OCI-LY7 (cell line): Measurements from ENCODE around the gene NPIPB9. TPM values are rescaled to one million over a fixed set of nuclear protein-coding genes. Genes with fewer than 3 reads are reported as not detected.
"Not testable (repeated sequence)": the region's sequence is repeated elsewhere in the genome, so short reads cannot be mapped to it uniquely, and the experiment has no call there.

ENCODE experiments used
- BruUV-seq: library from RNA; stranded (reverse); fragments of 400-500 nt; replicated peaks from 2 replicates; lab custom pipeline; 2021; lab: Mats Ljungman, UMichigan
- CTCF ChIA-PET: fragments of 300-600 bp; sonication (Branson Sonifier 250); formaldehyde crosslinking; loops from one replicate; lab custom pipeline; 2022; ENCODE audit warnings: antibody characterized with exemption; ENCODE audit not compliant: unreplicated experiment; lab: Charles Lee
- POLR2A ChIA-PET: fragments of 300-600 bp; sonication (Branson Sonifier 250); formaldehyde crosslinking; loops from one replicate; lab custom pipeline; 2022; ENCODE audit warnings: antibody characterized with exemption; lab: Charles Lee
- DNase-seq: peaks from one replicate; pipeline ENCODE4 v3.0.0-alpha.2; 2015; ENCODE audit warnings: low spot score
- H2AFZ ChIP-seq: fragments of 200-600 bp; sonication (generic), shearing (Covaris generic); 2 replicates; pipeline ENCODE4 v1.6.1; 2014; ENCODE audit warnings: mild to moderate bottlenecking, antibody characterized with exemption, low read length, moderate library complexity
- H3K27ac ChIP-seq: fragments of 200-600 bp; sonication (generic); 2 replicates; pipeline ENCODE4 v1.5.1; 2014; ENCODE audit warnings: mixed run types, low read depth, mild to moderate bottlenecking, moderate library complexity, low read length, inconsistent platforms; ENCODE audit not compliant: poor library complexity, severe bottlenecking
- H3K36me3 ChIP-seq: fragments of 200-600 bp; sonication (generic); 2 replicates; pipeline ENCODE4 v1.6.1; 2014; ENCODE audit warnings: mild to moderate bottlenecking, antibody characterized with exemption, low read length, moderate library complexity, mixed read lengths; ENCODE audit not compliant: insufficient read depth
- H3K4me1 ChIP-seq: fragments of 200-600 bp; sonication (generic); 2 replicates; pipeline ENCODE4 v1.5.1; 2014; ENCODE audit warnings: mild to moderate bottlenecking, low read length; ENCODE audit not compliant: insufficient read depth, poor library complexity, severe bottlenecking
- H3K4me2 ChIP-seq: fragments of 200-600 bp; sonication (generic); 2 replicates; pipeline ENCODE4 v1.6.1; 2014; ENCODE audit warnings: mild to moderate bottlenecking, low read length
- H3K4me3 ChIP-seq: fragments of 200-600 bp; sonication (generic); 2 replicates; pipeline ENCODE4 v1.5.1; 2014; ENCODE audit warnings: mild to moderate bottlenecking, low read depth, low read length; ENCODE audit not compliant: poor library complexity, severe bottlenecking
- H3K79me2 ChIP-seq: fragments of 200-600 bp; sonication (generic); 2 replicates; pipeline ENCODE4 v1.6.1; 2016; ENCODE audit warnings: low read depth, mild to moderate bottlenecking, low read length, moderate library complexity, mixed read lengths; ENCODE audit not compliant: insufficient read depth
- H3K9me2 ChIP-seq: fragments of 200-600 bp; sonication (generic); 2 replicates; pipeline ENCODE4 v1.6.1; 2016; ENCODE audit warnings: mild to moderate bottlenecking, low read length, mixed read lengths; ENCODE audit not compliant: insufficient read depth
- H3K9me3 ChIP-seq: fragments of 200-600 bp; sonication (generic); 2 replicates; pipeline ENCODE4 v1.6.1; 2014; ENCODE audit warnings: mild to moderate bottlenecking, mixed run types, low read length, mixed read lengths
- H4K20me1 ChIP-seq: fragments of 200-600 bp; sonication (generic); 2 replicates; pipeline ENCODE4 v1.6.1; 2014; ENCODE audit warnings: mild to moderate bottlenecking, antibody characterized with exemption, low read length, moderate library complexity, mixed read lengths; ENCODE audit not compliant: insufficient read depth
- CTCF ChIP-seq: fragments of 200-600 bp; sonication (generic); conservative IDR thresholded peaks from 2 replicates; pipeline ENCODE4 v1.5.1; 2014; ENCODE audit warnings: mild to moderate bottlenecking, antibody characterized with exemption, low read length, moderate library complexity, mixed read lengths
- EZH2phosphoT487 ChIP-seq: fragments of 200-600 bp; sonication (generic); IDR thresholded peaks from 2 replicates; pipeline ENCODE4 v1.6.1; 2018; ENCODE audit warnings: low read depth, borderline replicate concordance, mild to moderate bottlenecking, mixed run types, antibody characterized with exemption, low read length, moderate library complexity, mixed read lengths
- intact Hi-C: fragments of 100-400 bp; cut with micrococcal nuclease; formaldehyde crosslinking; loops from one replicate; pipeline ENCODE4 v1.10.0; 2022; ENCODE audit not compliant: unreplicated experiment
- microRNA-seq: library from miRNA; unstranded; fragments of <30 nt; microRNA quantifications from one replicate; pipeline ENCODE4 v1.2.0, GENCODE V29; 2022; ENCODE audit warnings: borderline replicate concordance
- small RNA-seq: library from RNA; depleted of rRNA; stranded (forward); fragments of <200 nt; gene quantifications from one replicate; pipeline ENCODE3, GENCODE V24; 2014
- total RNA-seq, 2 experiments: library from RNA; depleted of rRNA in 1 of 2; stranded (reverse); fragments of >200 nt in 1 of 2; shearing (Covaris generic) in 1 of 2; gene quantifications; 2 replicates each; pipeline ENCODE4 v1.2.3, GENCODE V29; 2014 to 2022

NPIPB9 gene
- total RNA-seq, 2 experiments from 2014 or later, result 2.9 to 7.1 TPM

- no TSS peak for BruUV-seq
- Histone ChIP-seq H3K9me3 (no peaks in the 10 kb centered on the region), H4K20me1 (peaks cover 7% of the 10 kb centered on the region; the same call in 1 of the 2 replicates), H3K4me2 (no peak overlapping the region), H3K79me2 (peaks cover 25% of the 10 kb centered on the region), H2AFZ (no peak overlapping the region), H3K27ac (no peak overlapping the region), H3K4me3 (no peak overlapping the region), H3K9me2 (no peaks in the 10 kb centered on the region), H3K36me3 (peaks cover 22% of the 10 kb centered on the region), H3K4me1 (peaks cover 15% of the 10 kb centered on the region)
- no peak for DNase-seq
- CTCF ChIA-PET, result interaction anchor here (0.7 kb wide), 1 partner anchor 47 kb away, joined by 3 read pairs; no protein-coding TSS in a partner anchor
- TF ChIP-seq EZH2phosphoT487, result no peak
- TF ChIP-seq CTCF, result no peak
- POLR2A ChIA-PET, result no interaction called here
- intact Hi-C loops, result loop anchor here (5.0 kb wide), 1 partner anchor 328 kb away; the partner anchor contains the start of genes APOBR and CLN3
These were observed 68.4 kb downstream of the NPIPB9 start for GRCh38 chr16:28820016-28820415.

GRCh38 chr16:28820546-28820945 lies 69.0 kb downstream of the NPIPB9 start:
- H2AFZ ChIP-seq, H3K9me3 ChIP-seq, BruUV-seq, H3K27ac ChIP-seq, POLR2A ChIA-PET, H3K9me2 ChIP-seq, DNase-seq, H3K4me2 ChIP-seq, H3K4me3 ChIP-seq: not testable (repeated sequence)
- peaks cover 12% of the 10 kb centered on the region for H4K20me1 ChIP-seq
- intact Hi-C loops, result loop anchor here (5.0 kb wide), 1 partner anchor 328 kb away; the partner anchor contains the start of genes APOBR and CLN3
- CTCF ChIA-PET, result interaction anchor here (0.7 kb wide), 1 partner anchor 47 kb away, joined by 3 read pairs; no protein-coding TSS in a partner anchor
- H3K79me2 ChIP-seq, result peaks cover 30% of the 10 kb centered on the region
- H3K36me3 ChIP-seq, result peaks cover 28% of the 10 kb centered on the region
- peaks cover 20% of the 10 kb centered on the region for H3K4me1 ChIP-seq

- DNase-seq, result peak; percentile 26
- ChIA-PET POLR2A (interaction anchor here (0.5 to 1.4 kb wide), 6 partner anchors 10 to 101 kb away, joined by 3 to 10 read pairs (median 4); partner anchors contain the start of gene TUFM), CTCF (interaction anchor here (1.1 kb wide), 1 partner anchor 25 kb away, joined by 3 read pairs; no protein-coding TSS in a partner anchor)
- peaks cover 24% of the 10 kb centered on the region for H3K4me1 ChIP-seq
- intact Hi-C loops, result loop anchor here (5.0 kb wide), 1 partner anchor 330 kb away; the partner anchor contains the start of genes APOBR and CLN3
- H3K9me3 ChIP-seq, result no peaks in the 10 kb centered on the region
- TSS peak; percentile 87 for BruUV-seq
- peaks cover 26% of the 10 kb centered on the region for H4K20me1 ChIP-seq
- peaks cover 45% of the 10 kb centered on the region for H3K79me2 ChIP-seq
- H3K4me3 ChIP-seq, result peak overlapping the region; percentile 97
- no peak; the same call in 1 of the 2 replicates for TF ChIP-seq CTCF
- no peak for TF ChIP-seq EZH2phosphoT487
- no peaks in the 10 kb centered on the region for H3K9me2 ChIP-seq
- H3K36me3 ChIP-seq, result peaks cover 42% of the 10 kb centered on the region
- peak overlapping the region; percentile 58; the same call in 1 of the 2 replicates for H2AFZ ChIP-seq
- peak overlapping the region; percentile 95 for H3K4me2 ChIP-seq
- peak overlapping the region; percentile 95 for H3K27ac ChIP-seq
These were observed 70.4 kb downstream of the NPIPB9 start for GRCh38 chr16:28821874-28822519.

Small RNA genes lying within 50 kb of the gene (microRNA-seq; reads per million reads assigned to microRNA genes)
- not detected for gene MIR6862-2

Small RNA genes lying within 50 kb of the gene (small RNA-seq; reads per million reads assigned to genes)
- gene MIR6862-2, result not detected

Other genes with a start within 250 kb of the NPIPB9 start
- not detected in 2 replicates for gene IL27, start 245.0 kb upstream of the NPIPB9 start, total RNA-seq (2014; rRNA removed; shearing (Covaris generic))
- not detected in 2 replicates for gene IL27, start 245.0 kb upstream of the NPIPB9 start, total RNA-seq (2022)
- not detected in 2 replicates for gene NUPR1, start 212.8 kb upstream of the NPIPB9 start, total RNA-seq (2014; rRNA removed; shearing (Covaris generic))
- gene NUPR1, start 212.8 kb upstream of the NPIPB9 start, total RNA-seq (2022), result not detected in 2 replicates
- gene SGF29, start 197.9 kb upstream of the NPIPB9 start, total RNA-seq (2014; rRNA removed; shearing (Covaris generic)), result 21.8 and 32.0 TPM in 2 replicates
- 22.6 and 33.1 TPM in 2 replicates for gene SGF29, start 197.9 kb upstream of the NPIPB9 start, total RNA-seq (2022)
- 2.1 and 5.8 TPM in 2 replicates for gene SULT1A2, start 154.7 kb upstream of the NPIPB9 start, total RNA-seq (2014; rRNA removed; shearing (Covaris generic))
- gene SULT1A2, start 154.7 kb upstream of the NPIPB9 start, total RNA-seq (2022), result 3.0 and 3.7 TPM in 2 replicates
- 36.1 and 41.0 TPM in 2 replicates for gene SULT1A1, start 141.7 kb upstream of the NPIPB9 start, total RNA-seq (2014; rRNA removed; shearing (Covaris generic))
- gene SULT1A1, start 141.7 kb upstream of the NPIPB9 start, total RNA-seq (2022), result 59.4 and 61.2 TPM in 2 replicates
- 0.50 TPM in 1 of 2 replicates, not detected in the other for gene NPIPB8, start 113.7 kb upstream of the NPIPB9 start, total RNA-seq (2014; rRNA removed; shearing (Covaris generic))
- gene NPIPB8, start 113.7 kb upstream of the NPIPB9 start, total RNA-seq (2022), result 1.6 and 2.7 TPM in 2 replicates
- 259 and 284 TPM in 2 replicates for gene EIF3C, start 40.3 kb upstream of the NPIPB9 start, total RNA-seq (2014; rRNA removed; shearing (Covaris generic))
- 727 and 840 TPM in 2 replicates for gene EIF3C, start 40.3 kb upstream of the NPIPB9 start, total RNA-seq (2022)
- gene ATXN2L, start 71.2 kb downstream of the NPIPB9 start, total RNA-seq (2014; rRNA removed; shearing (Covaris generic)), result 108 and 109 TPM in 2 replicates
- gene ATXN2L, start 71.2 kb downstream of the NPIPB9 start, total RNA-seq (2022), result 451 and 487 TPM in 2 replicates
- gene TUFM, start 94.6 kb downstream of the NPIPB9 start, total RNA-seq (2014; rRNA removed; shearing (Covaris generic)), result 160 and 184 TPM in 2 replicates
- 176 and 211 TPM in 2 replicates for gene TUFM, start 94.6 kb downstream of the NPIPB9 start, total RNA-seq (2022)
- 29.8 and 59.8 TPM in 2 replicates for gene SH2B1, start 112.1 kb downstream of the NPIPB9 start, total RNA-seq (2014; rRNA removed; shearing (Covaris generic))
- gene SH2B1, start 112.1 kb downstream of the NPIPB9 start, total RNA-seq (2022), result 76.5 and 92.9 TPM in 2 replicates
- 1.0 and 5.0 TPM in 2 replicates for gene ATP2A1, start 126.7 kb downstream of the NPIPB9 start, total RNA-seq (2014; rRNA removed; shearing (Covaris generic))
- 4.4 and 5.0 TPM in 2 replicates for gene ATP2A1, start 126.7 kb downstream of the NPIPB9 start, total RNA-seq (2022)
- 84.8 and 118 TPM in 2 replicates for gene RABEP2, start 173.5 kb downstream of the NPIPB9 start, total RNA-seq (2014; rRNA removed; shearing (Covaris generic))
- gene RABEP2, start 173.5 kb downstream of the NPIPB9 start, total RNA-seq (2022), result 84.2 and 87.2 TPM in 2 replicates
- gene CD19, start 180.2 kb downstream of the NPIPB9 start, total RNA-seq (2014; rRNA removed; shearing (Covaris generic)), result 139 and 141 TPM in 2 replicates
- gene CD19, start 180.2 kb downstream of the NPIPB9 start, total RNA-seq (2022), result 131 and 134 TPM in 2 replicates
- gene NFATC2IP, start 199.2 kb downstream of the NPIPB9 start, total RNA-seq (2014; rRNA removed; shearing (Covaris generic)), result 68.8 and 73.0 TPM in 2 replicates
- 104 and 114 TPM in 2 replicates for gene NFATC2IP, start 199.2 kb downstream of the NPIPB9 start, total RNA-seq (2022)
- gene SPNS1, start 223.0 kb downstream of the NPIPB9 start, total RNA-seq (2014; rRNA removed; shearing (Covaris generic)), result 12.4 and 20.1 TPM in 2 replicates
- gene SPNS1, start 223.0 kb downstream of the NPIPB9 start, total RNA-seq (2022), result 20.4 and 21.5 TPM in 2 replicates
- gene LAT, start 233.3 kb downstream of the NPIPB9 start, total RNA-seq (2014; rRNA removed; shearing (Covaris generic)), result 17.5 and 17.7 TPM in 2 replicates
- 19.8 and 20.0 TPM in 2 replicates for gene LAT, start 233.3 kb downstream of the NPIPB9 start, total RNA-seq (2022)